Stomach (tissue), 9 donors: ENCODE data around the gene ANTXR1. TPM values are rescaled to one million over a fixed set of nuclear protein-coding genes. Genes with fewer than 3 reads are reported as not detected.
A peak's percentile ranks its signal among the peaks of the same experiment; 100 is the strongest.

Experiments used
- DNase-seq, 2 donors: peaks; one replicate each; pipeline versions ENCODE4 v3.0.0 to v3.0.0-alpha.2; 2013 to 2019
- H3K27ac ChIP-seq, 5 donors: fragments of 200-600 bp in 4 of 5; sonication (generic) in 4 of 5; one replicate each; pipeline ENCODE4 v1.5.1; 2013 to 2019; ENCODE audit warnings: mild to moderate bottlenecking in 1 of 5, moderate library complexity in 1 of 5
- H3K27me3 ChIP-seq, 3 donors: fragments of 200-600 bp; sonication (generic); one replicate each; pipeline ENCODE4 v1.5.1; 2017 to 2019; ENCODE audit warnings: mixed run types in 1 of 3
- H3K36me3 ChIP-seq, 4 donors: fragments of 200-600 bp; sonication (generic); 1 replicate in 3 of 4; 2 replicates in 1 of 4; pipeline ENCODE4 v1.5.1; 2016 to 2019
- H3K4me1 ChIP-seq, 4 donors: fragments of 200-600 bp; sonication (generic); one replicate each; pipeline ENCODE4 v1.5.1; 2016 to 2019
- H3K4me3 ChIP-seq, 4 donors: fragments of 200-600 bp; sonication (generic) in 3 of 4; one replicate each; pipeline ENCODE4 v1.5.1; 2016 to 2019; ENCODE audit warnings: mild to moderate bottlenecking in 1 of 4
- H3K9me3 ChIP-seq, 4 donors: fragments of 200-600 bp; sonication (generic); one replicate each; pipeline ENCODE4 v1.5.1; 2016 to 2019
- EP300 ChIP-seq: sonication (generic); formaldehyde crosslinking; IDR thresholded peaks from one replicate; pipeline ENCODE4 v1.6.1; 2017; ENCODE audit warnings: antibody characterized with exemption
- POLR2A ChIP-seq, 4 donors: fragments of 450-650 bp; IDR thresholded peaks; one replicate each; pipeline ENCODE4 v1.6.1; 2016; ENCODE audit warnings: antibody characterized with exemption in 4 of 4, control low read depth in 2 of 4, mild to moderate bottlenecking in 1 of 4, moderate library complexity in 1 of 4
- POLR2AphosphoS5 ChIP-seq, 3 donors: sonication (generic); formaldehyde crosslinking; IDR thresholded peaks; one replicate each; pipeline ENCODE4 v1.6.1; 2016; ENCODE audit warnings: antibody characterized with exemption in 3 of 3
- WGBS, 5 donors: extraction: QIAGEN DNeasy Blood & Tissue Kit in 3 of 5; methylation state at CpG; one replicate each; pipeline versions ENCODE4 v1.1.5 to v1.1.7; 2013 to 2018; 5-methylcytosine and 5-hydroxymethylcytosine counted together
- intact Hi-C: fragments of 100-400 bp; cut with DNase I; formaldehyde crosslinking; loops from one replicate; pipeline ENCODE4 v1.15.1; 2023; ENCODE audit warnings: low total_unique reads
- polyA plus RNA-seq, 3 donors: library from polyadenylated mRNA; stranded (reverse); fragments of 200-250 nt; gene quantifications; one replicate each; pipeline ENCODE4 v1.2.3, GENCODE V29; 2013
- total RNA-seq, 5 donors: library from RNA; depleted of rRNA; stranded (reverse); fragments of >200 nt; gene quantifications; one replicate each; pipeline versions ENCODE4 v1.1.0 to v1.2.3, GENCODE V29; 2014 to 2016
- TF ChIP-seq, protein P1 (sequence below), 7 experiments: fragments of 450-650 bp in 4 of 7; fragments of 200-600 bp in 3 of 7; sonication (generic) in 3 of 7; IDR thresholded peaks; one replicate each; pipeline ENCODE4 v1.5.1; 2016 to 2019; ENCODE audit warnings: antibody characterized with exemption in 7 of 7, control low read depth in 2 of 7, mild to moderate bottlenecking in 1 of 7
- donor health status: healthy with polysubstance abuse.
- donor health status: Bipolar disorder and iron deficiency.
- donor health status: healthy.

The ANTXR1 gene
- total and polyA plus RNA-seq, 8 donors: 5.8 to 32.5 (median 13.7) TPM

DNA sequence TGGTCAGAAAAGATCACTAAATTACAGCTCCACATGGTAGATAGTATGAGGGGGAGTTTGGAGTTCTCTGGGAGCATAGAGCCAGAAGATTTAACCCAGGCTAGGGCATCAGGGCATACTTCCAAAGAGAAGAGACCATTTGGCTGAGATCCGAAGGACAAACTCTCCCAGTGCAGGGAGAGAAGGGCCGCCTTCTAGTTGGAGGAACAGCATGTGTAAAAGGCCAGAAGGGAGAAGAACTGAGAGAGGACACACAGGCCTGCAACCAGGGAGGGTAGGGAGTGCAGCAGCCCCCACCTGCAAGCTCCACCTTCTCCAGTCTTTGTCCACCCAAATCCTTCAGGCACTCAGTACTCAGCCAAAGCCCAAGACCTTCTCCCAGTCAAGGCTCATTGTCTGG is 192.1 kb downstream of the ANTXR1 start:
- Histone ChIP-seq H3K27ac (peak overlapping the region in 1 of 5 donors; percentile 49), H3K36me3 (no peaks in the 10 kb centered on the region), H3K4me1 (no peaks in the 10 kb centered on the region), H3K9me3 (no peaks in the 10 kb centered on the region), H3K27me3 (no peaks in the 10 kb centered on the region), H3K4me3 (no peak overlapping the region)
- 66 to 85% (median 81%) methylated on average over 2 of the region's 2 CpGs for WGBS, 5 donors
- TF ChIP-seq, protein P1, sequence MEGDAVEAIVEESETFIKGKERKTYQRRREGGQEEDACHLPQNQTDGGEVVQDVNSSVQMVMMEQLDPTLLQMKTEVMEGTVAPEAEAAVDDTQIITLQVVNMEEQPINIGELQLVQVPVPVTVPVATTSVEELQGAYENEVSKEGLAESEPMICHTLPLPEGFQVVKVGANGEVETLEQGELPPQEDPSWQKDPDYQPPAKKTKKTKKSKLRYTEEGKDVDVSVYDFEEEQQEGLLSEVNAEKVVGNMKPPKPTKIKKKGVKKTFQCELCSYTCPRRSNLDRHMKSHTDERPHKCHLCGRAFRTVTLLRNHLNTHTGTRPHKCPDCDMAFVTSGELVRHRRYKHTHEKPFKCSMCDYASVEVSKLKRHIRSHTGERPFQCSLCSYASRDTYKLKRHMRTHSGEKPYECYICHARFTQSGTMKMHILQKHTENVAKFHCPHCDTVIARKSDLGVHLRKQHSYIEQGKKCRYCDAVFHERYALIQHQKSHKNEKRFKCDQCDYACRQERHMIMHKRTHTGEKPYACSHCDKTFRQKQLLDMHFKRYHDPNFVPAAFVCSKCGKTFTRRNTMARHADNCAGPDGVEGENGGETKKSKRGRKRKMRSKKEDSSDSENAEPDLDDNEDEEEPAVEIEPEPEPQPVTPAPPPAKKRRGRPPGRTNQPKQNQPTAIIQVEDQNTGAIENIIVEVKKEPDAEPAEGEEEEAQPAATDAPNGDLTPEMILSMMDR (IDR thresholded peaks at IDR 0.05): no peak
- TF ChIP-seq POLR2AphosphoS5 (IDR thresholded peaks at IDR 0.05): no peak
- TF ChIP-seq EP300: no peak
- TF ChIP-seq POLR2A (IDR thresholded peaks at IDR 0.05): no peak
- intact Hi-C loops: no loop called here
- DNase-seq: no peak

DNA sequence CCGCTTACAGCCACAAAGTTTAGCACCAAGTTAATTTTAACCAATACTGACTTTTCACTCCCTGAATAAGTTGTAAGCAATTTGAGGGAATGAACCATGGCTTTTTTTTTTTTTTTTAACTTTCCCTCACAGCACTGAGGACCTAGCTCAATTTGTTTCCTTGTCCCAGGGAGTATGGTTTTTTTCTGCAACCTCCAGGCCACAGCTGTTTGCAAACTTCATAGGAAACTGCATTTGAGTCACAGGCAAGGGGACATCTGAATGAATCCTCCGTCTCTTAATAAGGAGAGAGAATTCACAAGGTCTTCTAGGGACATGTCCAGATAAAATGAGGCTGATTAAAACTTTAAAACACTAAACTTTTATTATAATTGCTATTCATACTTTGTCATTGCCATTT is 192.5 kb downstream of the ANTXR1 start:
- Histone ChIP-seq H3K27me3 (no peaks in the 10 kb centered on the region), H3K9me3 (no peaks in the 10 kb centered on the region), H3K4me1 (no peaks in the 10 kb centered on the region), H3K4me3 (no peak overlapping the region), H3K36me3 (no peaks in the 10 kb centered on the region), H3K27ac (peak overlapping the region in 1 of 5 donors; percentile 49)
- WGBS, 5 donors: 69 to 85% (median 79%) methylated on average over 2 of the region's 2 CpGs
- intact Hi-C loops: no loop called here
- DNase-seq: no peak
- TF ChIP-seq POLR2AphosphoS5 (IDR thresholded peaks at IDR 0.05) (no peak), POLR2A (IDR thresholded peaks at IDR 0.05) (no peak), EP300 (no peak)
- TF ChIP-seq, protein P1 (IDR thresholded peaks at IDR 0.05): no peak

DNA sequence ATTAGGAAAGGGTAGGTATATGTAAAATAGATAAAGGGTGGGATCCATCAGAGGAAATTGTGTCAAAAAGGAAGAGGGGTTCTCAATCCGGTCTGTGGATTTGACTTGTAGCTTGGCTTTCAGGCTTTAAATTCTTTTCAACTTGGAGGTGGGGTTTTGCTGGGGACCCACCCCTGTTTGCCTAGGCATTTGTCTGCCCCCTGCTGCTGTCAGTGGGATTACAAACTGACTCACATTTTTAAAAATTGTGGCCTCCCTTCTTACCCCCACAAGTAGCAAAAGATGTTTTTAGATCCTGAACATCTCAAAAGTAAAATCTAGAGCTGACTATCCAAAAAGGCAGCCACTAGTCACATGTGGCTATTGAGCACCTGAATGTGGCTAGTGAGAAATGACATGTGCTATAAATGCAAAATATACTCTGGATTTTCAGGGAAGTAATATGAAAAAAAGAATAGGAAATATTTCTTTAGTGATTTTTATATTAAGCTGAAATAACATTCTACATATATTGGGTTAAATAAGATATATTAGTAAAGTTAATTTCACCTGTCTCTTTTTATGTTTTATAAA is 195.1 kb downstream of the ANTXR1 start:
- Histone ChIP-seq H3K27ac (no peak overlapping the region), H3K4me1 (no peaks in the 10 kb centered on the region), H3K27me3 (no peaks in the 10 kb centered on the region), H3K36me3 (no peaks in the 10 kb centered on the region), H3K4me3 (no peak overlapping the region), H3K9me3 (no peaks in the 10 kb centered on the region)
- intact Hi-C loops: no loop called here
- no peak for DNase-seq
- TF ChIP-seq, protein P1 (IDR thresholded peaks at IDR 0.05): no peak
- WGBS, 5 donors: 56 to 98% (median 94%) methylated on average over 1 of the region's 1 CpG

DNA sequence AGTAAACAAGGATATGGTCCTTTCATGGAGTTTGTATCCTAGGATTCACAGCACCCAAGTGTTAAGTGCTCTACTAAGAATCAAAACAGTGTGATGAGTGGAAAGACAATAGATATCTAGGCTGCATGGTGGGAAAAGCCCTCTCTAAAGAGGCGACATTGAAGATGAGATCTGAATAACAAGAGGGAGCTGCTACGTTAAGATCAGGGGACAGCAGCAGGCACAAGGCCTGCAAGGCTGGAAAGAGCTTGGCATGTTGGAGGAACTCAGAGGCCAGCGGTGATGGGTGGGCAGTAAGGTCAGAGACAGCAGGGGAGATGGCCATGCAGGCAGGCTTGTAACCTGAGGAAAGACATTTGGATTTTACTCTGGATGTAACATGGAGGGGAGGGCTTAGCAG is 196.5 kb downstream of the ANTXR1 start:
- intact Hi-C loops: no loop called here
- 70 to 83% (median 77%) methylated on average over 3 of the region's 3 CpGs for WGBS, 5 donors
- Histone ChIP-seq H3K4me1 (peaks cover 3 to 8% (median 6%) of the 10 kb centered on the region in 4 donors), H3K27me3 (no peaks in the 10 kb centered on the region), H3K36me3 (no peaks in the 10 kb centered on the region), H3K27ac (no peak overlapping the region), H3K9me3 (no peaks in the 10 kb centered on the region), H3K4me3 (no peak overlapping the region)
- TF ChIP-seq POLR2AphosphoS5 (IDR thresholded peaks at IDR 0.05) (no peak), EP300 (no peak), POLR2A (IDR thresholded peaks at IDR 0.05) (no peak)
- TF ChIP-seq, protein P1 (IDR thresholded peaks at IDR 0.05): no peak
- DNase-seq: no peak
